NCI-H460 (cell line): ENCODE data around the gene CCR8. TPM values are rescaled to one million over a fixed set of nuclear protein-coding genes. Genes with fewer than 3 reads are reported as not detected.
A peak's percentile ranks its signal among the peaks of the same experiment; 100 is the strongest.
"Not testable (repeated sequence)": the region's sequence is repeated elsewhere in the genome, so short reads cannot be mapped to it uniquely, and the experiment has no call there.

Experiments
- DNase-seq: peaks from one replicate; pipeline ENCODE4 v3.0.0-alpha.2; 2016; ENCODE audit warnings: low read depth; ENCODE audit errors: extremely low read depth
- total RNA-seq: library from RNA; depleted of rRNA; stranded (reverse); fragments of >200 nt; shearing (Covaris generic); gene quantifications from 2 replicates; pipeline ENCODE4 v1.2.3, GENCODE V29; 2014

CCR8 gene
- total RNA-seq, 1 experiment from 2014 or later: not detected

GRCh38 chr3:39344746-39345344 is 15.3 kb downstream of the CCR8 start:
- DNase-seq: no peak

- DNase-seq: no peak
Observed at GRCh38 chr3:39346785-39347585, 17.5 kb downstream of the CCR8 start.

- DNase-seq: no peak
Observed at GRCh38 chr3:39347586-39347876, 18.0 kb downstream of the CCR8 start.

- DNase-seq: no peak
Observed at GRCh38 chr3:39349080-39349479, 19.6 kb downstream of the CCR8 start.

GRCh38 chr3:39350714-39351113 is 21.2 kb downstream of the CCR8 start:
- no peak for DNase-seq

GRCh38 chr3:39351134-39351533 is 21.6 kb downstream of the CCR8 start:
- DNase-seq: not testable (repeated sequence)

DNA sequence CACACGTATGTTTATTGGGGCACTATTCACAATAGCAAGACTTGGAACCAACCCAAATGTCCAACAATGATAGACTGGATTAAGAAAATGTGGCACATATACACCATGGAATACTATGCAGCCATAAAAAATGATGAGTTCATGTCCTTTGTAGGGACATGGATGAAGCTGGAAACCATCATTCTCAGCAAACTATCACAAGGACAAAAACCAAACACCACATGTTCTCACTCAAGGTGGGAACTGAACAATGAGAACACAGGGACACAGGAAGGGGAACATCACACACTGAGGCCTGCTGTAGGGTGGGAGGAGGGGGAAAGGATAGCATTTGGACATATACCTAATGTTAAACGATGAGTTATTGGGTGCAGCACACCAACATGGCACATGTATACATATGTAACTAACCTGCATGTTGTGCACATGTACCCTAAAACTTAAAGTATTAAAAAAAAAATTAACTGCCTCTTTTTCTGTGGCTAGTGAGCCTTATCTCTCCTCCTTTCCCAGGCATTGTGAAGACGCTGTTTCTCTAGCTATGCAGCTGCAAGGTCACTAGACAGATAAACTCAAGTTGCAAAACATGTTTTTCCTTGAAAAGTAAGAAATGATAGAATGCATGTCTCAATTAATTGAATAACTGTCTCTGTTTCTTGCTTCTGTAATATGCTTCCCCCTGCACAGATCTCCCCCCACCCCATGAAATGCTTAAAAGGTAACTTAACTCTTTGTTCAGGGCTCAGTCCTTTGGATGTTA is 23.8 kb downstream of the CCR8 start:
- not testable (repeated sequence) for DNase-seq

- no peak for DNase-seq
Observed at GRCh38 chr3:39358333-39358732, 28.8 kb downstream of the CCR8 start.

- no peak for DNase-seq
Observed at GRCh38 chr3:39361252-39361927, 31.9 kb downstream of the CCR8 start.

- DNase-seq: no peak
Observed at GRCh38 chr3:39362192-39362591, 32.7 kb downstream of the CCR8 start.

- DNase-seq: no peak
Observed at GRCh38 chr3:39362812-39363211, 33.3 kb downstream of the CCR8 start.

GRCh38 chr3:39370450-39370849 is 40.9 kb downstream of the CCR8 start:
- DNase-seq: not testable (repeated sequence)

- no peak for DNase-seq
Observed at GRCh38 chr3:39372833-39373232, 43.3 kb downstream of the CCR8 start.

- no peak for DNase-seq
Observed at GRCh38 chr3:39376959-39377634, 47.6 kb downstream of the CCR8 start.

GRCh38 chr3:39378088-39378487 is 48.6 kb downstream of the CCR8 start:
- DNase-seq: peak; percentile 26

DNA sequence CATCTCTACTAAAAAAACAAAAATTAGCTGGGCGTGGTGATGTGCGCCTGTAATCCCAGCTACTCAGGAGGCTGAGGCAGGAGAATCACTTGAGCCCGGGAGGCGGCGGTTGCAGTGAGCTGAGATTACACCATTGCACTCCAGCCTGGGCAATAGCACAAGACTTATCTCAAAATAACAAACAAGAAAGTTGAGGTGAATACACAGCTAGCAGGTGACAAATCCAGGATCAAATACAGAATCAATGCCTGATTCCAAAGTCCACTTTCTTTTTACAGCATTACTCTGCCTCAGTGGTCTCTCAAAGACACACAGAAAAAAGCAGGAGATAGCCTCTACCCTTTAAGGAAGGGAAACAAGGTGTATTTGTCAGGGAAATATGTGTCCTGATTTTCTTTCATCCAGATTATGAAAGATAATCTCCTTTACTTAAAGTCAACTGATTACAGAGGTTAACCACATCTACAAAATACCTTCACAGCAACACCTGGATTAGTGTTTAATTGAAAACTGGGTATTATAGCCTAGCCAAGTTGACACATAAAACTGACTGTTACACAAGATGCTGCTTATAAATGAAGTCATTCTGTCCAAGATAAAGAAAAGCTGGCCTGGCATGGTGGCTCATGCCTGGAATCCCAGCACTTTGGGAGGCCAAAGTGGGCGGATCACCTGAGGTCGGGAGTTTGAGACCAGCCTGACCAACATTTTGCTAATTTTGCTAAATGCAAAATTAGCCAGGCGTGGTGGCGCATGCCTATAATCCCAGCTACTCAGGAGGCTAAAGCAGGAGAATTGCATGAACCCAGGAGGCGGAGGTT is 49.7 kb downstream of the CCR8 start:
- DNase-seq: no peak

- no peak for DNase-seq
Observed at GRCh38 chr3:39379778-39380155, 50.3 kb downstream of the CCR8 start.

- DNase-seq: no peak
Observed at GRCh38 chr3:39381432-39381831, 51.9 kb downstream of the CCR8 start.
